GM23338 (cell line): ENCODE measurements around the gene AP5Z1. TPM values are rescaled to one million over a fixed set of nuclear protein-coding genes. Genes with fewer than 3 reads are reported as not detected.

Experiments used
- ATAC-seq: fragments of 200-7000 bp; cut with Tn5 transposase; 3 replicates; pipeline ENCODE4 v1.9.1; 2020
- DNase-seq: peaks from one replicate; pipeline ENCODE4 v3.0.0-alpha.2; 2015; ENCODE audit warnings: low spot score
- H2AFZ ChIP-seq: fragments of 200-600 bp; sonication (generic); 2 replicates; pipeline ENCODE4 v1.8.0; 2016; ENCODE audit warnings: antibody characterized with exemption, mild to moderate bottlenecking, moderate library complexity
- H3F3A ChIP-seq: fragments of 200-600 bp; sonication (generic); replicated peaks from 2 replicates; pipeline ENCODE4 v1.8.0; 2017; ENCODE audit warnings: antibody characterized with exemption, mixed run types, low read depth
- H3K27ac ChIP-seq: fragments of 200-600 bp; sonication (generic); 2 replicates; pipeline ENCODE4 v1.6.1; 2016; ENCODE audit warnings: low read depth
- H3K27me3 ChIP-seq: fragments of 200-600 bp; sonication (generic); 2 replicates; pipeline ENCODE4 v1.8.0; 2016; ENCODE audit warnings: mild to moderate bottlenecking, mixed run types, moderate library complexity; ENCODE audit not compliant: insufficient read depth
- H3K36me3 ChIP-seq: fragments of 200-600 bp; sonication (generic); 2 replicates; pipeline ENCODE4 v1.8.0; 2016; ENCODE audit warnings: mild to moderate bottlenecking; ENCODE audit not compliant: insufficient read depth
- H3K4me1 ChIP-seq: fragments of 200-600 bp; sonication (generic); 2 replicates; pipeline ENCODE4 v1.8.0; 2016; ENCODE audit warnings: mild to moderate bottlenecking, moderate library complexity; ENCODE audit not compliant: insufficient read depth
- H3K4me2 ChIP-seq: fragments of 200-600 bp; sonication (generic); 2 replicates; pipeline ENCODE4 v1.7.1; 2017; ENCODE audit warnings: mixed run types
- H3K4me3 ChIP-seq: fragments of 200-600 bp; sonication (generic); 2 replicates; pipeline ENCODE4 v1.6.1; 2016; ENCODE audit warnings: mixed run types
- H3K79me2 ChIP-seq: fragments of 200-600 bp; sonication (generic); replicated peaks from 2 replicates; pipeline ENCODE4 v1.8.0; 2017; ENCODE audit warnings: mild to moderate bottlenecking; ENCODE audit not compliant: insufficient read depth
- H3K9me2 ChIP-seq: fragments of 200-600 bp; sonication (generic); 2 replicates; pipeline ENCODE4 v1.8.0; 2017; ENCODE audit not compliant: insufficient read depth
- H4K20me1 ChIP-seq: fragments of 200-600 bp; sonication (generic); replicated peaks from 2 replicates; pipeline ENCODE4 v1.8.0; 2017; ENCODE audit warnings: mild to moderate bottlenecking; ENCODE audit not compliant: insufficient read depth
- H3K27ac Mint-ChIP-seq: 2 replicates; pipeline ENCODE4 v1.8.0; 2020; ENCODE audit warnings: inconsistent platforms, mild to moderate bottlenecking, moderate library complexity, mixed read lengths
- H3K27me3 Mint-ChIP-seq: 3 replicates; pipeline ENCODE4 v1.8.0; 2022; ENCODE audit warnings: low read depth, mild to moderate bottlenecking, moderate library complexity, mixed read lengths, inconsistent platforms; ENCODE audit not compliant: insufficient read depth, poor library complexity
- H3K36me3 Mint-ChIP-seq: 3 replicates; pipeline ENCODE4 v1.8.0; 2021; ENCODE audit warnings: low read depth, mild to moderate bottlenecking, inconsistent platforms, moderate library complexity, mixed read lengths
- H3K4me1 Mint-ChIP-seq: 3 replicates; pipeline ENCODE4 v1.8.0; 2020; ENCODE audit warnings: mild to moderate bottlenecking, inconsistent platforms, mixed read lengths
- H3K4me3 Mint-ChIP-seq: 3 replicates; pipeline ENCODE4 v1.8.0; 2021; ENCODE audit warnings: moderate library complexity, mild to moderate bottlenecking, inconsistent platforms, mixed read lengths
- H3K9me3 Mint-ChIP-seq: 3 replicates; pipeline ENCODE4 v1.8.0; 2020; ENCODE audit warnings: moderate library complexity, mild to moderate bottlenecking, inconsistent platforms, mixed read lengths
- CTCF ChIP-seq, 2 experiments: fragments of 200-600 bp in 1 of 2; sonication (generic) in 1 of 2; conservative IDR thresholded peaks; 2 replicates each; pipeline versions ENCODE4 v1.5.1 to v1.6.1; 2016 to 2017; ENCODE audit warnings: antibody characterized with exemption in 2 of 2, low read depth in 2 of 2, mild to moderate bottlenecking in 2 of 2, moderate library complexity in 1 of 2
- ETS1 ChIP-seq: IDR thresholded peaks from 2 replicates; pipeline ENCODE4 v1.6.1; 2016; ENCODE audit warnings: antibody characterized with exemption
- EZH2 ChIP-seq: fragments of 200-600 bp; sonication (generic); IDR thresholded peaks from one replicate; pipeline ENCODE4 v1.8.0; 2017; ENCODE audit warnings: antibody characterized with exemption, mild to moderate bottlenecking, low read depth; ENCODE audit not compliant: unreplicated experiment
- EZH2phosphoT487 ChIP-seq: fragments of 200-600 bp; sonication (generic); IDR thresholded peaks from one replicate; pipeline ENCODE4 v1.8.1; 2018; ENCODE audit warnings: antibody characterized with exemption; ENCODE audit not compliant: unreplicated experiment
- JUNB ChIP-seq: IDR thresholded peaks from one replicate; pipeline ENCODE4 v1.6.1; 2016; ENCODE audit warnings: antibody characterized with exemption; ENCODE audit not compliant: unreplicated experiment
- NANOG ChIP-seq: IDR thresholded peaks from 2 replicates; pipeline ENCODE4 v1.6.1; 2016; ENCODE audit warnings: antibody characterized with exemption, borderline replicate concordance
- REST ChIP-seq: IDR thresholded peaks from one replicate; pipeline ENCODE4 v1.6.1; 2018; ENCODE audit warnings: antibody characterized with exemption; ENCODE audit not compliant: unreplicated experiment
- STAT1 ChIP-seq: IDR thresholded peaks from one replicate; pipeline ENCODE4 v1.6.1; 2016; ENCODE audit warnings: antibody characterized with exemption; ENCODE audit not compliant: unreplicated experiment
- ZNF114 ChIP-seq: fragments of 250-450 bp; sonication (Bioruptor Pico); IDR thresholded peaks from 2 replicates; pipeline ENCODE4 v1.5.0; 2020; ENCODE audit warnings: mild to moderate bottlenecking, moderate library complexity
- ZNF331 ChIP-seq: fragments of 250-450 bp; sonication (Bioruptor Pico); IDR thresholded peaks from 2 replicates; pipeline ENCODE4 v1.5.0; 2020; ENCODE audit warnings: low read depth, mild to moderate bottlenecking, moderate library complexity
- polyA plus RNA-seq: library from polyadenylated mRNA; unstranded; fragments of >200 nt; fragmentation: Nextera tagmentation; extraction: Ambion mirVana; gene quantifications from 2 replicates; pipeline ENCODE4 v1.2.1, GENCODE V29; 2016
- total RNA-seq: library from RNA; depleted of rRNA; stranded (reverse); fragments of >200 nt; shearing (Covaris generic); gene quantifications from 2 replicates; pipeline ENCODE4 v1.2.3, GENCODE V29; 2014

AP5Z1 gene
- total and polyA plus RNA-seq, 2 experiments from 2014 or later = 16.3 to 31.2 TPM

GRCh38 chr7:4770886-4771285 is 4.5 kb upstream of the AP5Z1 start:
- no peaks in the 10 kb centered on the region for H3K36me3 ChIP-seq
- H3K4me1 ChIP-seq = peaks cover 5% of the 10 kb centered on the region; the same call in 1 of the 2 replicates
- Mint-ChIP-seq H3K4me1 (peaks cover 9% of the 10 kb centered on the region; the same call in 2 of the 3 replicates), H3K36me3 (no peaks in the 10 kb centered on the region; the same call in 2 of the 3 replicates), H3K4me3 (no peak overlapping the region), H3K27ac (no peak overlapping the region), H3K9me3 (no peaks in the 10 kb centered on the region; the same call in 2 of the 3 replicates), H3K27me3 (peaks cover 13% of the 10 kb centered on the region)
- H3K27ac ChIP-seq = no peak overlapping the region
- ATAC-seq (no peak), DNase-seq (no peak)
- H3K4me3 ChIP-seq = no peak overlapping the region
- H4K20me1 ChIP-seq = no peaks in the 10 kb centered on the region; the same call in 1 of the 2 replicates
- no peak overlapping the region for H2AFZ ChIP-seq
- no peaks in the 10 kb centered on the region for H3K9me2 ChIP-seq
- H3K27me3 ChIP-seq = no peaks in the 10 kb centered on the region
- peaks cover 3% of the 10 kb centered on the region; the same call in 1 of the 2 replicates for H3K79me2 ChIP-seq
- no peak overlapping the region for H3K4me2 ChIP-seq
- no peaks in the 10 kb centered on the region for H3F3A ChIP-seq
- TF ChIP-seq ZNF331 (CRISPR knock-in tag) (no peak), ZNF114 (no peak), NANOG (no peak), CTCF (conservative IDR thresholded peaks at IDR 0.05; ENCODE audit: low read depth in 2 of 2) (no peak), EZH2phosphoT487 (no peak), STAT1 (no peak), ETS1 (no peak), JUNB (no peak), EZH2 (no peak)

- H2AFZ ChIP-seq = no peak overlapping the region
- no peak overlapping the region for H3K4me2 ChIP-seq
- H3K4me3 Mint-ChIP-seq = no peak overlapping the region
- no peaks in the 10 kb centered on the region for H3K27me3 ChIP-seq
- H3K4me3 ChIP-seq = no peak overlapping the region
- DNase-seq = no peak
- H3K36me3 ChIP-seq = no peaks in the 10 kb centered on the region
- TF ChIP-seq CTCF (conservative IDR thresholded peaks at IDR 0.05; ENCODE audit: low read depth in 2 of 2) (no peak), NANOG (no peak), ZNF114 (no peak), STAT1 (no peak), EZH2 (no peak), REST (no peak)
- no peak overlapping the region for H3K27ac Mint-ChIP-seq
- no peaks in the 10 kb centered on the region for H3K9me2 ChIP-seq
- no peaks in the 10 kb centered on the region; the same call in 1 of the 2 replicates for H4K20me1 ChIP-seq
- no peaks in the 10 kb centered on the region; the same call in 2 of the 3 replicates for H3K9me3 Mint-ChIP-seq
- no peak overlapping the region for H3K27ac ChIP-seq
- ATAC-seq = no peak
- H3K4me1 ChIP-seq = peaks cover 5% of the 10 kb centered on the region; the same call in 1 of the 2 replicates
- peaks cover 9% of the 10 kb centered on the region; the same call in 2 of the 3 replicates for H3K4me1 Mint-ChIP-seq
- H3K27me3 Mint-ChIP-seq = peaks cover 16% of the 10 kb centered on the region
- H3K79me2 ChIP-seq = peaks cover 12% of the 10 kb centered on the region
- no peaks in the 10 kb centered on the region for H3F3A ChIP-seq
- H3K36me3 Mint-ChIP-seq = no peaks in the 10 kb centered on the region; the same call in 2 of the 3 replicates
Observed at GRCh38 chr7:4771737-4772136, 3.7 kb upstream of the AP5Z1 start.
